Breast epithelium (tissue), 4 donors: ENCODE measurements around the gene MGAT4A. TPM values are rescaled to one million over a fixed set of nuclear protein-coding genes. Genes with fewer than 3 reads are reported as not detected.

Experiments
- DNase-seq, 2 donors: peaks; one replicate each; pipeline ENCODE4 v3.0.0-alpha.2; 2019; ENCODE audit warnings: low spot score in 2 of 2
- H3K27ac ChIP-seq, 2 donors: fragments of 200-600 bp; sonication (generic) in 1 of 2; one replicate each; pipeline ENCODE4 v1.5.1; 2016 to 2019; ENCODE audit warnings: mild to moderate bottlenecking in 1 of 2
- H3K27me3 ChIP-seq, 2 donors: fragments of 200-600 bp; sonication (generic) in 1 of 2; one replicate each; pipeline versions ENCODE4 v1.5.1 to v1.6.0; 2017 to 2019; ENCODE audit warnings: control low read depth in 1 of 2, mild to moderate bottlenecking in 1 of 2
- H3K36me3 ChIP-seq: fragments of 200-600 bp; one replicate; pipeline ENCODE4 v1.5.1; 2019
- H3K4me1 ChIP-seq, 2 donors: fragments of 200-600 bp; sonication (generic); one replicate each; pipeline ENCODE4 v1.5.1; 2016 to 2019; ENCODE audit warnings: control low read depth in 1 of 2
- H3K4me3 ChIP-seq, 3 donors: fragments of 200-600 bp; sonication (generic); 1 replicate in 2 of 3; 2 replicates in 1 of 3; pipeline ENCODE4 v1.5.1; 2016 to 2019; ENCODE audit warnings: mild to moderate bottlenecking in 3 of 3, moderate library complexity in 2 of 3
- H3K9me3 ChIP-seq, 2 donors: fragments of 200-600 bp; sonication (generic) in 1 of 2; one replicate each; pipeline ENCODE4 v1.5.1; 2016 to 2019; ENCODE audit warnings: control low read depth in 1 of 2
- CTCF ChIP-seq, 3 donors: fragments of 450-650 bp; IDR thresholded peaks; one replicate each; pipeline ENCODE4 v1.5.1; 2016 to 2017; ENCODE audit warnings: antibody characterized with exemption in 3 of 3, mild to moderate bottlenecking in 3 of 3, moderate library complexity in 3 of 3
- POLR2A ChIP-seq: fragments of 450-650 bp; IDR thresholded peaks from one replicate; pipeline ENCODE4 v1.6.1; 2016; ENCODE audit warnings: antibody characterized with exemption, mild to moderate bottlenecking, moderate library complexity
- POLR2AphosphoS5 ChIP-seq, 3 donors: sonication (generic); formaldehyde crosslinking; IDR thresholded peaks; one replicate each; pipeline ENCODE4 v1.6.1; 2017; ENCODE audit warnings: antibody characterized with exemption in 3 of 3
- intact Hi-C: fragments of 100-400 bp; cut with DNase I; formaldehyde crosslinking; loops from one replicate; pipeline ENCODE4 v1.15.1; 2023; ENCODE audit warnings: low total_unique reads
- total RNA-seq, 3 donors: library from RNA; depleted of rRNA; stranded (reverse); fragments of >200 nt; gene quantifications; one replicate each; pipeline ENCODE4 v1.1.0, GENCODE V29; 2016

Gene MGAT4A
- total RNA-seq, 3 donors from 2014 or later: 28.6 to 41.1 (median 34.4) TPM

GRCh38 chr2:98577313-98577712 lies 153.6 kb downstream of the MGAT4A start:
- Histone ChIP-seq H3K9me3 (no peaks in the 10 kb centered on the region), H3K27me3 (no peaks in the 10 kb centered on the region), H3K4me1 (no peaks in the 10 kb centered on the region), H3K4me3 (no peak overlapping the region), H3K36me3 (no peaks in the 10 kb centered on the region), H3K27ac (no peak overlapping the region)
- no peak for DNase-seq
- intact Hi-C loops: no loop called here
- TF ChIP-seq POLR2AphosphoS5 (IDR thresholded peaks at IDR 0.05) (no peak), POLR2A (no peak), CTCF (IDR thresholded peaks at IDR 0.05) (no peak)

GRCh38 chr2:98576666-98577312 lies 154.1 kb downstream of the MGAT4A start:
- no peaks in the 10 kb centered on the region for H3K36me3 ChIP-seq
- no peaks in the 10 kb centered on the region for H3K9me3 ChIP-seq

GRCh38 chr2:98573426-98573825 lies 157.5 kb downstream of the MGAT4A start:
- H3K4me1 ChIP-seq: no peaks in the 10 kb centered on the region
- no peaks in the 10 kb centered on the region for H3K27me3 ChIP-seq
- intact Hi-C loops: no loop called here
- H3K9me3 ChIP-seq: no peaks in the 10 kb centered on the region
- no peaks in the 10 kb centered on the region for H3K36me3 ChIP-seq
- H3K4me3 ChIP-seq: no peak overlapping the region
- H3K27ac ChIP-seq: no peak overlapping the region
- TF ChIP-seq CTCF (IDR thresholded peaks at IDR 0.05): no peak
- TF ChIP-seq POLR2A: no peak
- TF ChIP-seq POLR2AphosphoS5 (IDR thresholded peaks at IDR 0.05): no peak
- DNase-seq: no peak

More at GRCh38 chr2:98576666-98577312, 154.1 kb downstream of the MGAT4A start:
- Histone ChIP-seq H3K27ac (no peak overlapping the region), H3K4me3 (no peak overlapping the region), H3K4me1 (no peaks in the 10 kb centered on the region), H3K27me3 (no peaks in the 10 kb centered on the region)
- intact Hi-C loops: no loop called here
- no peak for DNase-seq
- no peak for TF ChIP-seq POLR2A
- no peak for TF ChIP-seq POLR2AphosphoS5 (IDR thresholded peaks at IDR 0.05)
- TF ChIP-seq CTCF (IDR thresholded peaks at IDR 0.05): no peak

GRCh38 chr2:98572676-98573075 lies 158.3 kb downstream of the MGAT4A start:
- Histone ChIP-seq H3K9me3 (no peaks in the 10 kb centered on the region), H3K27me3 (no peaks in the 10 kb centered on the region), H3K36me3 (no peaks in the 10 kb centered on the region), H3K4me1 (no peaks in the 10 kb centered on the region), H3K4me3 (no peak overlapping the region), H3K27ac (no peak overlapping the region)
- intact Hi-C loops: no loop called here
- DNase-seq: no peak
- TF ChIP-seq POLR2AphosphoS5 (IDR thresholded peaks at IDR 0.05) (no peak), CTCF (IDR thresholded peaks at IDR 0.05) (no peak), POLR2A (no peak)

GRCh38 chr2:98572211-98572610 lies 158.7 kb downstream of the MGAT4A start:
- intact Hi-C loops: no loop called here
- no peak overlapping the region for H3K27ac ChIP-seq
- TF ChIP-seq POLR2AphosphoS5 (IDR thresholded peaks at IDR 0.05): no peak
- no peak for TF ChIP-seq CTCF (IDR thresholded peaks at IDR 0.05)
- no peak for TF ChIP-seq POLR2A
- no peaks in the 10 kb centered on the region for H3K36me3 ChIP-seq
- no peak for DNase-seq
- H3K4me3 ChIP-seq: no peak overlapping the region
- H3K9me3 ChIP-seq: no peaks in the 10 kb centered on the region
- H3K27me3 ChIP-seq: no peaks in the 10 kb centered on the region
- H3K4me1 ChIP-seq: no peaks in the 10 kb centered on the region
